Activated CD8-positive, alpha-beta T cell treated with anti-CD3 and anti-CD28 coated beads for 36 hours (primary cell): ENCODE results near the gene KBTBD3. TPM values are rescaled to one million over a fixed set of nuclear protein-coding genes. Genes with fewer than 3 reads are reported as not detected.
"Not testable (repeated sequence)": the region's sequence is repeated elsewhere in the genome, so short reads cannot be mapped to it uniquely, and the experiment has no call there.

Experiments
- ATAC-seq: fragments of 200-7000 bp; cut with Tn5 transposase; one replicate; pipeline ENCODE4 v1.10.0; 2021; ENCODE audit warnings: mild to moderate bottlenecking, moderate library complexity
- CTCF ChIA-PET: fragments of 350-600 bp; sonication (Branson Sonifier 250); formaldehyde crosslinking; loops from one replicate; lab custom pipeline; 2021; ENCODE audit warnings: antibody characterized with exemption; lab: Charles Lee
- POLR2A ChIA-PET: fragments of 350-600 bp; sonication (Branson Sonifier 250); formaldehyde crosslinking; loops from one replicate; lab custom pipeline; 2021; ENCODE audit warnings: antibody characterized with exemption; lab: Charles Lee
- DNase-seq: peaks from one replicate; pipeline ENCODE4 v3.0.0-alpha.2; 2020
- H3K27ac Mint-ChIP-seq: one replicate; pipeline ENCODE4 v1.8.0; 2021; ENCODE audit warnings: mild to moderate bottlenecking, mixed read lengths
- H3K27me3 Mint-ChIP-seq: one replicate; pipeline ENCODE4 v1.8.0; 2021; ENCODE audit warnings: mixed read lengths
- H3K36me3 Mint-ChIP-seq: one replicate; pipeline ENCODE4 v1.8.0; 2021; ENCODE audit warnings: low read depth, mixed read lengths
- H3K4me1 Mint-ChIP-seq: one replicate; pipeline ENCODE4 v1.8.0; 2021; ENCODE audit warnings: low read depth, mixed read lengths
- H3K4me3 Mint-ChIP-seq: one replicate; pipeline ENCODE4 v1.8.0; 2021; ENCODE audit warnings: mild to moderate bottlenecking, moderate library complexity, mixed read lengths
- H3K9me3 Mint-ChIP-seq: one replicate; pipeline ENCODE4 v1.8.0; 2021; ENCODE audit warnings: mixed read lengths
- intact Hi-C: fragments of 100-400 bp; cut with micrococcal nuclease; formaldehyde crosslinking; loops from one replicate; pipeline ENCODE4 v1.10.0; 2022
- total RNA-seq, 2 experiments: library from RNA; stranded (reverse); gene quantifications; one replicate each; pipeline ENCODE4 v1.2.3, GENCODE V29; 2021
- TF ChIP-seq, protein P1 (sequence below): fragments of 200-600 bp; IDR thresholded peaks from one replicate; pipeline ENCODE4 v1.8.0; 2022; ENCODE audit warnings: antibody characterized with exemption, mild to moderate bottlenecking

The KBTBD3 gene
- total RNA-seq, 2 experiments from 2014 or later, result 10.2 to 11.2 TPM

DNA sequence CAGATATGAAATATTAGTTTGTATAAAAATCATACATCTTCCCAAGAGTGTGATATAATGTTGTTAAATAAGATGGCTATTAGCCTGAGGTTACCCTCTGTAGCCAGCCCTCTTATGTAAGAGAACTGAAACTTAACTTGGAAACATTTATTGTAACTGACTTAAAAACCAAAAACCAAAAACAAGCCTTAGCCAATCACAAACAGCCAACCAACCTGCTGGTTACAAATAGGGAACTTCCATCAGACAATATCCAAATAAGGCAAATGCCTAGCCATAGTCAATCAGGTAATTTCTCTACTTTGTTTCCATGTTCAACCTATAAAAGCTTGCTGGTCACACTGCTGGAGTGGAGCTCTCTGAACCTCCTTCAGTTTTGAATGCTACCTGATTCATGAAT is 14.1 kb downstream of the KBTBD3 start:
- ATAC-seq, result peak; percentile 73
- POLR2A ChIA-PET, result no interaction called here
- TF ChIP-seq, protein P1, sequence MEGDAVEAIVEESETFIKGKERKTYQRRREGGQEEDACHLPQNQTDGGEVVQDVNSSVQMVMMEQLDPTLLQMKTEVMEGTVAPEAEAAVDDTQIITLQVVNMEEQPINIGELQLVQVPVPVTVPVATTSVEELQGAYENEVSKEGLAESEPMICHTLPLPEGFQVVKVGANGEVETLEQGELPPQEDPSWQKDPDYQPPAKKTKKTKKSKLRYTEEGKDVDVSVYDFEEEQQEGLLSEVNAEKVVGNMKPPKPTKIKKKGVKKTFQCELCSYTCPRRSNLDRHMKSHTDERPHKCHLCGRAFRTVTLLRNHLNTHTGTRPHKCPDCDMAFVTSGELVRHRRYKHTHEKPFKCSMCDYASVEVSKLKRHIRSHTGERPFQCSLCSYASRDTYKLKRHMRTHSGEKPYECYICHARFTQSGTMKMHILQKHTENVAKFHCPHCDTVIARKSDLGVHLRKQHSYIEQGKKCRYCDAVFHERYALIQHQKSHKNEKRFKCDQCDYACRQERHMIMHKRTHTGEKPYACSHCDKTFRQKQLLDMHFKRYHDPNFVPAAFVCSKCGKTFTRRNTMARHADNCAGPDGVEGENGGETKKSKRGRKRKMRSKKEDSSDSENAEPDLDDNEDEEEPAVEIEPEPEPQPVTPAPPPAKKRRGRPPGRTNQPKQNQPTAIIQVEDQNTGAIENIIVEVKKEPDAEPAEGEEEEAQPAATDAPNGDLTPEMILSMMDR, result no peak
- peak; percentile 17 for DNase-seq
- H3K27me3 Mint-ChIP-seq, result no peaks in the 10 kb centered on the region
- H3K36me3 Mint-ChIP-seq, result peaks cover 13% of the 10 kb centered on the region
- CTCF ChIA-PET, result interaction anchor here (1.6 kb wide), 1 partner anchor 13 kb away, joined by 3 read pairs; no protein-coding TSS in a partner anchor
- H3K4me1 Mint-ChIP-seq, result peaks cover 15% of the 10 kb centered on the region
- no peak overlapping the region for H3K4me3 Mint-ChIP-seq
- H3K27ac Mint-ChIP-seq, result no peak overlapping the region
- H3K9me3 Mint-ChIP-seq, result no peaks in the 10 kb centered on the region
- intact Hi-C loops, result no loop called here

DNA sequence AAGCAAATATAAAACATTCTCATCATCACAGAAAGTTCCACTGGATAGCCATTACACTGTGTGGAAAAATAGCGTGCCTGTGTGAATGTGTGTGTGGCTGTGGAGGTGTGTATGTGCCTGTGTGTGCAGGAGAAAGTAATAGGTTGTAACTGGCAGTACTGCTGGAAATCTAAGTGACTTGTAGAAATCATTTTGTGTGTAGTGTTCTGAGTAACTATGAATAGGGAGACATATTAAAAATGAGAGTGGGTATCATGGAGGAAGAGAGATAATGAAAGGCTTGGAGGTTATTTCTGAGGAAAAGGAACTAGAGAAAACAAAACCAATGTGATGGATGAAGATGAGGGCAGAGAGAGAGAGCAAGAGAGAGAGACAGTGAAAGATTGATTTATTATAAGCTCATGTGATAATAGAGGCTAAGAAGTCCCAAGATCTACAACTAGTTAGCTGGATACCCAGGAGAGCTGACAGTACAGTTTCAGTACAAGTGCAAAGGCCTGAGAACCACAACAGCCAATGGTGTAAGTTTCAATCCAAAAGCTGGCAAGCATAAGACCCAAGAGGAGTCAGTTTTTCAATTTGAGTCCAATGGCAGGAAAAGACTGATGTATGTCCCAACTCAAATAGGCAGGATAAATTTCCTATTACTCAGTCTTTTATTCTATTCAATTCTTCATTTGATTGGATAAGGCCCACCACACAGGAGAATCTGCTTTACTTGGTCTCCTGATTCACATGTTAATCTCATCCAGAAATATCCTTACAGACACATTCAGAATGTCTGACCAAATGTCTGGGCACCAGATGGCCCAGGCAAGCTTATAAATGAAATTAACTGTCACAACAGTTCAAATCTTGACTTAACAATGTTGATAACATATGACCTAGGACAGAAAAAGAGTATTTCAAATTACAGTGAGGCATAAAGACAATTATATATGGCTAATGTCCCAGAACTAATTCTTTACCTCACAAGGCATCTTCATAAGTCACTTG is 14.9 kb downstream of the KBTBD3 start:
- DNase-seq (no peak), ATAC-seq (no peak)
- peak overlapping the region; percentile 26 for H3K27ac Mint-ChIP-seq
- CTCF ChIA-PET, result interaction anchor here (1.1 to 1.6 kb wide), 2 partner anchors 12 to 23 kb away, joined by 3 read pairs; no protein-coding TSS in a partner anchor
- POLR2A ChIA-PET, result no interaction called here
- intact Hi-C loops, result no loop called here
- H3K4me1 Mint-ChIP-seq, result peaks cover 15% of the 10 kb centered on the region
- TF ChIP-seq, protein P1, result no peak
- H3K36me3 Mint-ChIP-seq, result peaks cover 18% of the 10 kb centered on the region
- H3K9me3 Mint-ChIP-seq, result no peaks in the 10 kb centered on the region
- H3K27me3 Mint-ChIP-seq, result no peaks in the 10 kb centered on the region
- H3K4me3 Mint-ChIP-seq, result no peak overlapping the region

DNA sequence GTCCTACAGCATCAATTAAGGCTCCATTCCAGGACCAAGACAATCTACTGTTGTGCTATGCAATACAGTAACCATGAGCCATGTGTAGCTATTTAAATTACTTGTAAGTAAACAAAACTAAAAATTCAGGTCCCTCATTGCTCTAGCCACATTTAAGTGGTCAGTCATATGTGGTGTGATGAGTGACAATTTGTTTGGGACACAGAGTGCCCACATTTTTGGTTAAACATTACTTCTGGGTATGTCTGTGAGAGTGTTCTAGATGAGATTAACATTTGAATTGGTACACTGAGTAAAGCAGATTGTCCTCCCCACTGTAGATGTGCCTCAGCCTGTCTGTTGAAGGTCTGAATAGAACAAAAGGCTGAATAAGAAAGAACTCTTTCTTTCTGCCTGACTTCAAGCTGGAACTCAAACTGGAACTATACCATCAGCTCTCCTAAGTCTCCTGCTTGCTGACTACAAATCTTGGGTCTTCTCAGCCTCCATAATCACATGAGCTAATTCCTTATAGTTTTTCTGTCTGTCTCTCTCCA is 15.8 kb downstream of the KBTBD3 start:
- intact Hi-C loops, result no loop called here
- ChIA-PET CTCF (interaction anchor here (1.1 to 1.2 kb wide), 2 partner anchors 15 to 24 kb away, joined by 3 to 4 read pairs; partner anchors contain the start of gene KBTBD3), POLR2A (no interaction called here)
- Mint-ChIP-seq H3K36me3 (peaks cover 19% of the 10 kb centered on the region), H3K27me3 (no peaks in the 10 kb centered on the region), H3K4me3 (no peak overlapping the region), H3K4me1 (peaks cover 17% of the 10 kb centered on the region), H3K27ac (no peak overlapping the region), H3K9me3 (no peaks in the 10 kb centered on the region)
- TF ChIP-seq, protein P1, result no peak
- no peak for DNase-seq
- ATAC-seq, result no peak

DNA sequence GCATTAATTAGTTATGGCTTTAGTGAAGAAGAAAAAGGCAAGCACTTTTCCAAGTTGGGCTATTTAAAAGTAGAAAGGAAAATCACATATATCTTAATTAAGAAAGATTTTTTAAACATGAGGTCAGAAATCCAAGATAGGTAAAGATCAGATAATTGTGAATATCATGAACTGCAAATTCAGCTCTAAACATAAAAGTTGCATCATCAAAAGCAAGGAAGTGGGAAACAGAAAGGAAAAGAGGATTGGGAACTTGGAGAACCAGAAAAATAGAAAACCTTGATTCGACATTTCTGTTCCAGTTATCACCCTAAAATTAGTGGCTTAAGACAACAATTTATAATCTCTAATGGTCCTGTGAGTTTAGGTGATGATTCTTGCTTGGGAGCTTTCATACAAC is 17.5 kb downstream of the KBTBD3 start:
- DNase-seq, result no peak
- no peak overlapping the region for H3K4me3 Mint-ChIP-seq
- H3K4me1 Mint-ChIP-seq, result peaks cover 14% of the 10 kb centered on the region
- H3K27ac Mint-ChIP-seq, result no peak overlapping the region
- intact Hi-C loops, result no loop called here
- H3K27me3 Mint-ChIP-seq, result no peaks in the 10 kb centered on the region
- CTCF ChIA-PET, result interaction anchor here (0.8 kb wide), 1 partner anchor 19 kb away, joined by 3 read pairs; no protein-coding TSS in a partner anchor
- H3K36me3 Mint-ChIP-seq, result peaks cover 12% of the 10 kb centered on the region
- no peak for ATAC-seq
- POLR2A ChIA-PET, result no interaction called here
- no peaks in the 10 kb centered on the region for H3K9me3 Mint-ChIP-seq
- TF ChIP-seq, protein P1, result no peak

DNA sequence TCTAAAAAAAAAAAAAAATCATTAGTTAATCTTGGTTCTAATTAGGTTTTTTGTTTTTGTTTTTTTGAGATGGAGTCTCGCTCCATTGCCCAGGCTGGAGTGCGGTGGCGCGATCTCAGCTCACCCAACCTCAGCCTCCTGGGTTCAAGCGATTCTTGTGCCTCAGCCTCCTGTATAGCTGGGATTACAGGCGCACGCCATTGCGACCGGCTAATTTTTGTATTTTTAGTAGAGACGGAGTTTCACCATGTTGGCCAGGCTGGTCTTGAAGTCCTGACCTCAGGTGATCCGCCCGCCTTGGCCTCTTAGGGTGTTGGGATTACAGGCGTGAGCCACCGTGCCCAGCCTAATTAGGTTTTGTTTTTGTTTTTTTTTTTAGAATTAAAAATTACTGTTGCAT is 18.8 kb downstream of the KBTBD3 start:
- ATAC-seq, POLR2A ChIA-PET, CTCF ChIA-PET, H3K27me3 Mint-ChIP-seq, H3K9me3 Mint-ChIP-seq, DNase-seq, H3K4me3 Mint-ChIP-seq, H3K27ac Mint-ChIP-seq, intact Hi-C loops: not testable (repeated sequence)
- Mint-ChIP-seq H3K36me3 (peaks cover 15% of the 10 kb centered on the region), H3K4me1 (peaks cover 14% of the 10 kb centered on the region)
